HepG2 (cell line): Measurements from ENCODE around the gene RPS2. TPM values are rescaled to one million over a fixed set of nuclear protein-coding genes. Genes with fewer than 3 reads are reported as not detected.

Source experiments
- ATRX ChIP-seq: sonication (generic); formaldehyde crosslinking; IDR thresholded peaks from 2 replicates; pipeline ENCODE4 v1.4.0; 2020; ENCODE audit warnings: missing genetic modification reagents, borderline replicate concordance
- ELF3 ChIP-seq: IDR thresholded peaks from 2 replicates; pipeline ENCODE4 v1.6.1; 2016; ENCODE audit warnings: missing genetic modification reagents, missing compliant biosample characterization
- FOXJ3 ChIP-seq: sonication (generic); formaldehyde crosslinking; IDR thresholded peaks from 2 replicates; pipeline ENCODE4 v1.4.0; 2020; ENCODE audit warnings: missing genetic modification reagents, mild to moderate bottlenecking, borderline replicate concordance
- GABPA ChIP-seq, 2 experiments: IDR thresholded peaks; 2 replicates each; pipeline ENCODE4 v1.6.1; 2011 to 2016; ENCODE audit warnings: low read depth in 2 of 2, low read length in 1 of 2, missing biosample characterization in 1 of 2, missing genetic modification characterization in 1 of 2
- HMG20B ChIP-seq: conservative IDR thresholded peaks from 2 replicates; pipeline ENCODE4 v1.6.1; 2016; ENCODE audit warnings: missing genetic modification reagents, missing compliant biosample characterization
- IRX3 ChIP-seq: sonication (generic); formaldehyde crosslinking; IDR thresholded peaks from 2 replicates; pipeline ENCODE4 v1.8.1; 2023; ENCODE audit warnings: mild to moderate bottlenecking, low read depth, missing genetic modification reagents, borderline replicate concordance
- KAT8 ChIP-seq: IDR thresholded peaks from 2 replicates; pipeline ENCODE4 v1.6.1; 2016; ENCODE audit warnings: missing genetic modification reagents, missing compliant biosample characterization
- LCORL ChIP-seq, 2 experiments: fragments of 450-650 bp in 1 of 2; sonication (generic) in 1 of 2; formaldehyde crosslinking in 1 of 2; IDR thresholded peaks; 2 replicates each; pipeline versions ENCODE4 v1.5.0 to v1.6.1; 2017 to 2020; ENCODE audit warnings: antibody characterized with exemption in 1 of 2, missing genetic modification reagents in 1 of 2
- PHF20 ChIP-seq: sonication (generic); formaldehyde crosslinking; IDR thresholded peaks from 2 replicates; pipeline ENCODE4 v1.5.0; 2020; ENCODE audit warnings: mild to moderate bottlenecking, missing genetic modification reagents
- RARA ChIP-seq: IDR thresholded peaks from 2 replicates; pipeline ENCODE4 v1.6.1; 2016; ENCODE audit warnings: missing genetic modification reagents, missing compliant biosample characterization
- SOX5 ChIP-seq: IDR thresholded peaks from 2 replicates; pipeline ENCODE4 v1.6.1; 2016; ENCODE audit warnings: borderline replicate concordance
- U2AF1 ChIP-seq: fragments of 200-400 bp; formaldehyde crosslinking; optimal IDR thresholded peaks from 2 replicates; pipeline ENCODE3; 2017; ENCODE audit warnings: mild to moderate bottlenecking, low read depth, low read length
- ZBTB7B ChIP-seq: sonication (generic); formaldehyde crosslinking; IDR thresholded peaks from 2 replicates; pipeline ENCODE4 v1.4.0; 2020; ENCODE audit warnings: missing genetic modification reagents
- ZNF234 ChIP-seq: sonication (generic); formaldehyde crosslinking; conservative IDR thresholded peaks from 2 replicates; pipeline ENCODE4 v1.5.1; 2020; ENCODE audit warnings: mild to moderate bottlenecking, missing genetic modification reagents
- ZNF460 ChIP-seq: sonication (generic); formaldehyde crosslinking; IDR thresholded peaks from 2 replicates; pipeline ENCODE4 v1.5.1; 2020; ENCODE audit warnings: missing genetic modification reagents, mild to moderate bottlenecking, borderline replicate concordance
- ZNF484 ChIP-seq: sonication (generic); formaldehyde crosslinking; IDR thresholded peaks from 2 replicates; pipeline ENCODE4 v1.5.1; 2020; ENCODE audit warnings: mild to moderate bottlenecking, low read depth, missing genetic modification reagents, borderline replicate concordance
- ZNF510 ChIP-seq: sonication (generic); formaldehyde crosslinking; IDR thresholded peaks from 2 replicates; pipeline ENCODE4 v1.4.0; 2020; ENCODE audit warnings: low read depth, mild to moderate bottlenecking, missing genetic modification reagents
- ZNF563 ChIP-seq: sonication (generic); formaldehyde crosslinking; IDR thresholded peaks from 2 replicates; pipeline ENCODE4 v1.8.0; 2022; ENCODE audit warnings: mild to moderate bottlenecking, moderate library complexity, missing genetic modification reagents
- ZNF569 ChIP-seq: sonication (generic); formaldehyde crosslinking; IDR thresholded peaks from 2 replicates; pipeline ENCODE4 v1.5.0; 2020; ENCODE audit warnings: mild to moderate bottlenecking, missing genetic modification reagents, moderate library complexity, borderline replicate concordance
- ZNF781 ChIP-seq: sonication (generic); formaldehyde crosslinking; IDR thresholded peaks from 2 replicates; pipeline ENCODE4 v1.5.1; 2020; ENCODE audit warnings: borderline replicate concordance, mild to moderate bottlenecking, missing genetic modification reagents; ENCODE audit errors: not compliant biosample characterization
- polyA plus RNA-seq, 8 experiments: library from polyadenylated mRNA; depleted of rRNA in 3 of 8; stranded (reverse) in 7 of 8; unstranded in 1 of 8; fragments of >200 nt; fragmentation: Illumina TruSeq in 4 of 8; extraction: Trizol in 4 of 8; gene quantifications; 2 replicates each; pipeline versions ENCODE4 v1.2.1 to v1.2.3, GENCODE V29; 2011 to 2016; ENCODE audit warnings: low read depth in 4 of 8, missing spikeins in 1 of 8, mixed read lengths in 1 of 8; ENCODE audit not compliant: insufficient read depth in 1 of 8
- total RNA-seq, 5 experiments: library from RNA; depleted of rRNA; stranded (reverse); fragments of >200 nt; fragmentation: Illumina TruSeq; extraction: Trizol; gene quantifications; 2 replicates each; pipeline ENCODE4 v1.2.3, GENCODE V29; 2016; ENCODE audit warnings: low read depth in 1 of 5
- TF ChIP-seq, protein P1 (sequence below): sonication (generic); formaldehyde crosslinking; IDR thresholded peaks from 2 replicates; pipeline ENCODE4 v1.9.0; 2021; ENCODE audit warnings: mild to moderate bottlenecking, missing genetic modification reagents
- TF ChIP-seq, protein P2 (sequence below): sonication (generic); formaldehyde crosslinking; IDR thresholded peaks from 2 replicates; pipeline ENCODE4 v1.8.0; 2022; ENCODE audit warnings: mild to moderate bottlenecking, missing genetic modification reagents, borderline replicate concordance

Gene RPS2
- total and polyA plus RNA-seq, 2 of the 13 experiments (the other 11 are each of a cell fraction or from before 2014, with no cell fraction given) = 1,908 to 4,514 TPM

DNA sequence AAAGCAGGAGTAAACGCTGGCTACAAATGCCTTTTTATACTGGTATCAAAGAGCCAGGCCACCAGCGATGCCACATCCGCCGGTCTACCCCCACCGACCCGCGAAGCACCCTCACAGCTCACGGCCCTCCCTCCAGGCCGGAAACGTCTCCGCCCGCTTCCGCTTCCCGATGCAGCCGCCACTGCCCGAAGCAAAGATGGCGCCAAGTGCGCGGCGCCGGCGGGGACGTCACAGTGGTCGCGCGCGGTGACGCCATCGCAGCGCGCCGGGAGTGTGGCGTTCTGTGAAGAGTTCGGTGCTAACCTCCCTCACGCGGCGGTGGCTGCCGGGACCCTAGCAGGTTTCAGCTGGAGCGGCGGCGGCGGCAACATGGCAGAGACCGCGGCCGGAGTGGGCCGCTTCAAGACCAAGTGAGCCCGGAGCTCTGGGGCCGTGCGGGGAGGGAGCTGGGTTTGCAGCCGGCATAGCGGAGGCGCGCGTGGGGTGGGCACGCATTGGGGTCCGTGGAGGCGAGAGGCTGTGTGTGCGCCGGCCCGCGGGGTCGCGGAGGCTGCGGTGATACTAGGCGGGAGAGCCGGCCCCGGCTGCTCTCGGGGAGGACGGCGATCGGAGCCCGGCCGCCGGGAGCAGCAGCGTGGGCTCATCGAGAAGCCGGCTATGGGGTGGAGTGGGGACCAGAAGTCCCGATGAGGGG lies 7.3 kb upstream of the RPS2 start, which contains the start of gene TBL3 (continued):
- TF ChIP-seq, protein P1, sequence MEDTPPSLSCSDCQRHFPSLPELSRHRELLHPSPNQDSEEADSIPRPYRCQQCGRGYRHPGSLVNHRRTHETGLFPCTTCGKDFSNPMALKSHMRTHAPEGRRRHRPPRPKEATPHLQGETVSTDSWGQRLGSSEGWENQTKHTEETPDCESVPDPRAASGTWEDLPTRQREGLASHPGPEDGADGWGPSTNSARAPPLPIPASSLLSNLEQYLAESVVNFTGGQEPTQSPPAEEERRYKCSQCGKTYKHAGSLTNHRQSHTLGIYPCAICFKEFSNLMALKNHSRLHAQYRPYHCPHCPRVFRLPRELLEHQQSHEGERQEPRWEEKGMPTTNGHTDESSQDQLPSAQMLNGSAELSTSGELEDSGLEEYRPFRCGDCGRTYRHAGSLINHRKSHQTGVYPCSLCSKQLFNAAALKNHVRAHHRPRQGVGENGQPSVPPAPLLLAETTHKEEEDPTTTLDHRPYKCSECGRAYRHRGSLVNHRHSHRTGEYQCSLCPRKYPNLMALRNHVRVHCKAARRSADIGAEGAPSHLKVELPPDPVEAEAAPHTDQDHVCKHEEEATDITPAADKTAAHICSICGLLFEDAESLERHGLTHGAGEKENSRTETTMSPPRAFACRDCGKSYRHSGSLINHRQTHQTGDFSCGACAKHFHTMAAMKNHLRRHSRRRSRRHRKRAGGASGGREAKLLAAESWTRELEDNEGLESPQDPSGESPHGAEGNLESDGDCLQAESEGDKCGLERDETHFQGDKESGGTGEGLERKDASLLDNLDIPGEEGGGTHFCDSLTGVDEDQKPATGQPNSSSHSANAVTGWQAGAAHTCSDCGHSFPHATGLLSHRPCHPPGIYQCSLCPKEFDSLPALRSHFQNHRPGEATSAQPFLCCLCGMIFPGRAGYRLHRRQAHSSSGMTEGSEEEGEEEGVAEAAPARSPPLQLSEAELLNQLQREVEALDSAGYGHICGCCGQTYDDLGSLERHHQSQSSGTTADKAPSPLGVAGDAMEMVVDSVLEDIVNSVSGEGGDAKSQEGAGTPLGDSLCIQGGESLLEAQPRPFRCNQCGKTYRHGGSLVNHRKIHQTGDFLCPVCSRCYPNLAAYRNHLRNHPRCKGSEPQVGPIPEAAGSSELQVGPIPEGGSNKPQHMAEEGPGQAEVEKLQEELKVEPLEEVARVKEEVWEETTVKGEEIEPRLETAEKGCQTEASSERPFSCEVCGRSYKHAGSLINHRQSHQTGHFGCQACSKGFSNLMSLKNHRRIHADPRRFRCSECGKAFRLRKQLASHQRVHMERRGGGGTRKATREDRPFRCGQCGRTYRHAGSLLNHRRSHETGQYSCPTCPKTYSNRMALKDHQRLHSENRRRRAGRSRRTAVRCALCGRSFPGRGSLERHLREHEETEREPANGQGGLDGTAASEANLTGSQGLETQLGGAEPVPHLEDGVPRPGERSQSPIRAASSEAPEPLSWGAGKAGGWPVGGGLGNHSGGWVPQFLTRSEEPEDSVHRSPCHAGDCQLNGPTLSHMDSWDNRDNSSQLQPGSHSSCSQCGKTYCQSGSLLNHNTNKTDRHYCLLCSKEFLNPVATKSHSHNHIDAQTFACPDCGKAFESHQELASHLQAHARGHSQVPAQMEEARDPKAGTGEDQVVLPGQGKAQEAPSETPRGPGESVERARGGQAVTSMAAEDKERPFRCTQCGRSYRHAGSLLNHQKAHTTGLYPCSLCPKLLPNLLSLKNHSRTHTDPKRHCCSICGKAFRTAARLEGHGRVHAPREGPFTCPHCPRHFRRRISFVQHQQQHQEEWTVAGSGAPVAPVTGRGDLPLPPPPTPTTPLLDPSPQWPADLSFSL = no peak
- TF ChIP-seq ZNF569 (0 out of 2 replicates have a peak, but pooled peaks have one; percentile 76), FOXJ3 (CRISPR knock-in tag) (peak; percentile 44; the same call in 1 of the 2 replicates), SOX5 (CRISPR knock-in tag) (peak; percentile 69; the same call in 1 of the 2 replicates), ZNF484 (CRISPR knock-in tag) (no peak), ATRX (CRISPR knock-in tag) (no peak), RARA (peak; percentile 56), U2AF1 (no peak), KAT8 (peak; percentile 100), HMG20B (CRISPR knock-in tag) (no peak), ZNF460 (CRISPR knock-in tag) (peak; percentile 34; the same call in 1 of the 2 replicates), LCORL (IDR thresholded peaks at IDR 0.05) (no peak), LCORL (CRISPR knock-in tag; IDR thresholded peaks at IDR 0.05) (peak; percentile 85), ZBTB7B (peak; percentile 62), GABPA (IDR thresholded peaks at IDR 0.05; ENCODE audit: low read depth, low read length) (peak; percentile 96), GABPA (CRISPR knock-in tag; IDR thresholded peaks at IDR 0.05; ENCODE audit: low read depth) (peak; percentile 97), ELF3 (peak; percentile 86), ZNF781 (CRISPR knock-in tag) (peak; percentile 40), IRX3 (CRISPR knock-in tag) (no peak), ZNF234 (CRISPR knock-in tag) (0 out of 2 replicates have a peak, but pooled peaks have one; percentile 31), PHF20 (CRISPR knock-in tag) (peak; percentile 100), ZNF510 (CRISPR knock-in tag) (0 out of 2 replicates have a peak, but pooled peaks have one; percentile 80), ZNF563 (CRISPR knock-in tag) (peak; percentile 57; the same call in 1 of the 2 replicates)
- TF ChIP-seq, protein P2, sequence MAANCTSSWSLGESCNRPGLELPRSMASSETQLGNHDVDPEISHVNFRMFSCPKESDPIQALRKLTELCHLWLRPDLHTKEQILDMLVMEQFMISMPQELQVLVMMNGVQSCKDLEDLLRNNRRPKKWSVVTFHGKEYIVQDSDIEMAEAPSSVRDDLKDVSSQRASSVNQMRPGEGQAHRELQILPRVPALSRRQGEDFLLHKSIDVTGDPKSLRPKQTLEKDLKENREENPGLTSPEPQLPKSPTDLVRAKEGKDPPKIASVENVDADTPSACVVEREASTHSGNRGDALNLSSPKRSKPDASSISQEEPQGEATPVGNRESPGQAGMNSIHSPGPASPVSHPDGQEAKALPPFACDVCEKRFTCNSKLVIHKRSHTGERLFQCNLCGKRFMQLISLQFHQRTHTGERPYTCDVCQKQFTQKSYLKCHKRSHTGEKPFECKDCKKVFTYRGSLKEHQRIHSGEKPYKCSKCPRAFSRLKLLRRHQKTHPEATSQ = no peak
